Smooth muscle cell (in vitro differentiated cells): ENCODE measurements around the gene DOCK1. TPM values are rescaled to one million over a fixed set of nuclear protein-coding genes. Genes with fewer than 3 reads are reported as not detected.
A peak's percentile ranks its signal among the peaks of the same experiment; 100 is the strongest.

Source experiments
- DNase-seq: peaks from one replicate; lab custom pipeline; 2025; ENCODE audit not compliant: unreplicated experiment; lab: John Stamatoyannopoulos, UW
- H2AFZ ChIP-seq: fragments of 200-600 bp; sonication (generic); 2 replicates; pipeline ENCODE4 v1.6.0; 2016; ENCODE audit warnings: antibody characterized with exemption, low read depth, mild to moderate bottlenecking
- H3F3A ChIP-seq: fragments of 200-600 bp; sonication (generic); 2 replicates; pipeline ENCODE4 v1.6.0; 2017; ENCODE audit warnings: antibody characterized with exemption, low read depth
- H3K27ac ChIP-seq: fragments of 200-600 bp; sonication (generic); 2 replicates; pipeline ENCODE4 v1.5.1; 2016; ENCODE audit warnings: low read depth, mild to moderate bottlenecking
- H3K27me3 ChIP-seq: fragments of 200-600 bp; sonication (generic); 2 replicates; pipeline ENCODE4 v1.6.1; 2016; ENCODE audit warnings: low read depth, mild to moderate bottlenecking
- H3K36me3 ChIP-seq: fragments of 200-600 bp; sonication (generic); 2 replicates; pipeline ENCODE4 v1.5.1; 2016; ENCODE audit warnings: low read depth
- H3K4me1 ChIP-seq: fragments of 200-600 bp; sonication (generic); 2 replicates; pipeline ENCODE4 v1.5.1; 2016; ENCODE audit warnings: low read depth
- H3K4me2 ChIP-seq: fragments of 200-600 bp; sonication (generic); 2 replicates; pipeline ENCODE4 v1.6.0; 2016; ENCODE audit warnings: mild to moderate bottlenecking
- H3K4me3 ChIP-seq: fragments of 200-600 bp; sonication (generic); 2 replicates; pipeline ENCODE4 v1.5.1; 2016; ENCODE audit warnings: mild to moderate bottlenecking
- H3K79me2 ChIP-seq: fragments of 200-600 bp; sonication (generic); 2 replicates; pipeline ENCODE4 v1.6.0; 2016; ENCODE audit warnings: low read depth, mild to moderate bottlenecking
- H3K9ac ChIP-seq: fragments of 200-600 bp; sonication (generic); 2 replicates; pipeline ENCODE4 v1.6.0; 2016; ENCODE audit warnings: low read depth
- H3K9me3 ChIP-seq: fragments of 200-600 bp; sonication (generic); replicated peaks from 2 replicates; pipeline ENCODE4 v1.5.1; 2016; ENCODE audit warnings: low read depth
- H4K20me1 ChIP-seq: fragments of 200-600 bp; sonication (generic); 2 replicates; pipeline ENCODE4 v1.6.0; 2016; ENCODE audit warnings: low read depth
- WGBS: methylation state at CpG from one replicate; pipeline ENCODE4 v1.1.7; 2016; ENCODE audit warnings: low lambda C conversion rate; 5-methylcytosine and 5-hydroxymethylcytosine counted together
- polyA plus RNA-seq: library from polyadenylated mRNA; unstranded; fragments of >200 nt; fragmentation: Nextera tagmentation; extraction: Ambion mirVana; gene quantifications from 2 replicates; pipeline ENCODE4 v1.2.1, GENCODE V29; 2016
- total RNA-seq: library from RNA; depleted of rRNA; stranded (reverse); fragments of >200 nt; gene quantifications from 2 replicates; pipeline ENCODE4 v1.2.3, GENCODE V29; 2014
- TF ChIP-seq, protein P1 (sequence below): fragments of 200-600 bp; sonication (generic); IDR thresholded peaks from 2 replicates; pipeline ENCODE4 v1.5.1; 2017; ENCODE audit warnings: borderline replicate concordance, mild to moderate bottlenecking, antibody characterized with exemption; ENCODE audit not compliant: insufficient read depth, poor library complexity, severe bottlenecking

Gene DOCK1
- total and polyA plus RNA-seq, 2 experiments from 2014 or later, result 18.4 to 37.1 TPM

DNA sequence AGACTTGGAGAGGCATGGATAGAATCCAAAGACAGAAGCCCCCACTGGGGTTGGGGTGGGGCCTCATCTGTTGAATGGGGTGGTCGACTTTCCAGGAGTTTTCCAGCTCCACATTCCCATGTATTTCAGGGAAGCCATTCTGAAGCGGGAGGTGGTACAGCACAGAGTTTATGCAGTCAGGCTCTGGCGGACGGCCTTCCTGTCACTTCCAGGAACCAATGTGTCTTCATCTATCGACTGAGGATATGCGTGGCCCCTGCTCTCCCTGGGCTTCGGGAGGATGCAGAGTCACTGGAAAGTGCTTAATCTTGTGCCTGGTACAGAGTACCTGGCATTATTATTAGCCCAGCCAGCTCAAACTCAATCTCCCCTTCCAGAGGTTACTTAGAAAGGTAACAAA lies 26.3 kb downstream of the DOCK1 start:
- Histone ChIP-seq H3K27ac (no peak overlapping the region), H3K9me3 (no peaks in the 10 kb centered on the region), H3K79me2 (peaks cover 53% of the 10 kb centered on the region), H4K20me1 (peaks cover 100% of the 10 kb centered on the region), H3K4me3 (no peak overlapping the region), H2AFZ (no peak overlapping the region), H3K9ac (no peak overlapping the region), H3F3A (peaks cover 6% of the 10 kb centered on the region), H3K36me3 (no peaks in the 10 kb centered on the region), H3K4me2 (peak overlapping the region; percentile 52), H3K27me3 (no peaks in the 10 kb centered on the region), H3K4me1 (peaks cover 3% of the 10 kb centered on the region)
- TF ChIP-seq, protein P1, sequence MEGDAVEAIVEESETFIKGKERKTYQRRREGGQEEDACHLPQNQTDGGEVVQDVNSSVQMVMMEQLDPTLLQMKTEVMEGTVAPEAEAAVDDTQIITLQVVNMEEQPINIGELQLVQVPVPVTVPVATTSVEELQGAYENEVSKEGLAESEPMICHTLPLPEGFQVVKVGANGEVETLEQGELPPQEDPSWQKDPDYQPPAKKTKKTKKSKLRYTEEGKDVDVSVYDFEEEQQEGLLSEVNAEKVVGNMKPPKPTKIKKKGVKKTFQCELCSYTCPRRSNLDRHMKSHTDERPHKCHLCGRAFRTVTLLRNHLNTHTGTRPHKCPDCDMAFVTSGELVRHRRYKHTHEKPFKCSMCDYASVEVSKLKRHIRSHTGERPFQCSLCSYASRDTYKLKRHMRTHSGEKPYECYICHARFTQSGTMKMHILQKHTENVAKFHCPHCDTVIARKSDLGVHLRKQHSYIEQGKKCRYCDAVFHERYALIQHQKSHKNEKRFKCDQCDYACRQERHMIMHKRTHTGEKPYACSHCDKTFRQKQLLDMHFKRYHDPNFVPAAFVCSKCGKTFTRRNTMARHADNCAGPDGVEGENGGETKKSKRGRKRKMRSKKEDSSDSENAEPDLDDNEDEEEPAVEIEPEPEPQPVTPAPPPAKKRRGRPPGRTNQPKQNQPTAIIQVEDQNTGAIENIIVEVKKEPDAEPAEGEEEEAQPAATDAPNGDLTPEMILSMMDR, result no peak
- 90% methylated on average over 7 of the region's 7 CpGs for WGBS
- no peak for DNase-seq

DNA sequence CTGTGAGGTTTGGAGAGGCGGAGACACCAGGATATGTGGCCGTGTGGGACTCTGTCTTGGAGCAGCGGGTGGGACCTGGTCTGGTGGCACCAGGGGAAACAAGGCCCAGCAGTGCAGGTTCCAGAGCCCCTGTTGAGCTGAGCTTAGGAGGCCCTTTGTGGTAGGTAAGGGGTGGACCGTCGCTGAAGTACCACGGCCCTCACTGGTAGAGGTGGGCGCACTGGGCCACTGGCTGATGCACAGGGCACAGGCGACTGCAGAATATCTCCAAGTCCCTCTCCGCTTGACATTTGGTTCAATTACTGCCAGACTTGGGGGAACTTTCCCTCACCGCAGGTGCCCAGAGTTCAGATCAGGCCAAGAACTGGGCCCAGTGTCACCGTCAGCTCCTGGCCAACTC lies 27.3 kb downstream of the DOCK1 start:
- Histone ChIP-seq H2AFZ (no peak overlapping the region), H3K9ac (no peak overlapping the region), H3K4me3 (no peak overlapping the region), H3K27me3 (no peaks in the 10 kb centered on the region), H3K9me3 (no peaks in the 10 kb centered on the region), H3K79me2 (peaks cover 62% of the 10 kb centered on the region), H3K4me1 (peaks cover 3% of the 10 kb centered on the region), H3K27ac (no peak overlapping the region), H4K20me1 (peaks cover 100% of the 10 kb centered on the region), H3F3A (peaks cover 6% of the 10 kb centered on the region), H3K4me2 (no peak overlapping the region), H3K36me3 (no peaks in the 10 kb centered on the region)
- 89% methylated on average over 11 of the region's 11 CpGs for WGBS
- TF ChIP-seq, protein P1, result no peak
- DNase-seq, result no peak

DNA sequence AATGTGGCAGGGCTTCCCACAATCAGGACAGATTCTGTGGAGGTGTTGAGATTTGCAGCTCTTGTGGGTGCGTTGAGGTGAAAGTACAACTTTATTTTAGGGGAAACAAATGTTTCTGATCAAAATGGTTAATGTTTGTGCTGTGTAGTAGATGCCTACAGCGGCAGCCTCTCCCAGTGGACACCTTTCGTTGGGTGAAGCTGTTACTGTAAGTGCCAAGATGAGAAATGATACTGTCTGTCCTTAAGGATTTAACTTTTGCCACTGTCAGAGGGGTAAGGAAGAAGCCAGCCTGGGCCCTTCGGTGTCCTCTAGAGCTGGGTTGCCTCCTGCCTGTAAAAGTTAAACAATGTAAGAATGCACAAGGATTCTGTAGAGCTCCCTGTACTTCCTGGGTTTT lies 27.9 kb downstream of the DOCK1 start:
- Histone ChIP-seq H3K36me3 (no peaks in the 10 kb centered on the region), H3K9ac (no peak overlapping the region), H3K9me3 (no peaks in the 10 kb centered on the region), H4K20me1 (peaks cover 99% of the 10 kb centered on the region), H3K4me3 (no peak overlapping the region), H3F3A (peaks cover 6% of the 10 kb centered on the region), H2AFZ (no peak overlapping the region), H3K79me2 (peaks cover 68% of the 10 kb centered on the region), H3K27me3 (no peaks in the 10 kb centered on the region), H3K27ac (no peak overlapping the region), H3K4me1 (peaks cover 3% of the 10 kb centered on the region), H3K4me2 (no peak overlapping the region)
- DNase-seq, result no peak
- 91% methylated on average over 4 of the region's 4 CpGs for WGBS
- TF ChIP-seq, protein P1, result no peak

DNA sequence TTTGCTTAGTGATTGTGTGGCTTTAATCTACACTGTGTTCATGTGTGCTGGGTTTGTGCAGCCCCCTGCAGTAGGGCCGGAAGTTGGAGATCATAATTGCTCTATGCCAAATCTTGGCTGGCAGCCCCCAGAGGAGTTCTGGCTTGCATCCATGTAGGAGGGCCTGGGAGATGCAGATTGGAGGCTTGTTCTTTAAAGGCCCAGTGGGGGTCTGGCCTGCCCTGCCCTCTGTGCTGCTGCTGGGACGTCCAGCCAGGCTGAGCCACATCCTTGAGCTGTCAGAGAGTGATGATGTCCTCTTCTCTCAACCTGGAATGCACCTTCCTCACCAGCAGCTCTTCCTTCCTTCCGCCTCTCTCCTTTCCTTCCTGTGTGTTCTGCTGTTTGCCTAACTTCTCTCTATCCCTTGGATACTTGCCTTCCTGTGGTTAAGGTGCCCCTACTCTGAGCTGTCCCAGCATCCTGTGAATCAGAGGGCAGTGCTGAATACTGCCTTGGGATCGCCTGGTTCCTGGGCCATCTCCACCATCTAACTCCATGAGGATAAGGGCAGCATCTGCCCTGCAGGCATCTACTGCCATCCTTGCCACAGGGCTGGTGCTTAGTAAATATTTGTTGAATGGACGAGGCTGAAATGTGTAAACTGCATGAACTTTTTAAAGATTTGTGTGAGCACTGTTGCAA lies 30.2 kb downstream of the DOCK1 start:
- Histone ChIP-seq H3K79me2 (peaks cover 88% of the 10 kb centered on the region), H3K9me3 (no peaks in the 10 kb centered on the region), H3K4me1 (peaks cover 9% of the 10 kb centered on the region), H3K27ac (no peak overlapping the region), H3K4me3 (no peak overlapping the region), H3K27me3 (no peaks in the 10 kb centered on the region), H3F3A (peaks cover 6% of the 10 kb centered on the region), H3K9ac (no peak overlapping the region), H4K20me1 (peaks cover 92% of the 10 kb centered on the region), H3K36me3 (no peaks in the 10 kb centered on the region), H3K4me2 (no peak overlapping the region), H2AFZ (no peak overlapping the region)
- 85% methylated on average over 5 of the region's 5 CpGs for WGBS
- no peak for DNase-seq
- TF ChIP-seq, protein P1, result no peak
